K562 (cell line): ENCODE measurements around the gene SLC33A1. TPM values are rescaled to one million over a fixed set of nuclear protein-coding genes. Genes with fewer than 3 reads are reported as not detected.
A peak's percentile ranks its signal among the peaks of the same experiment; 100 is the strongest.

Experiments
- DPF2 ChIP-seq: fragments of 450-650 bp; IDR thresholded peaks from 2 replicates; pipeline ENCODE4 v1.6.1; 2016
- ESRRB ChIP-seq: fragments of 250-450 bp; sonication (Bioruptor Pico); IDR thresholded peaks from 2 replicates; pipeline ENCODE4 v1.5.0; 2020; ENCODE audit warnings: mild to moderate bottlenecking, moderate library complexity, borderline replicate concordance
- FOXA1 ChIP-seq: fragments of 450-650 bp; IDR thresholded peaks from 2 replicates; pipeline ENCODE4 v1.6.1; 2016; ENCODE audit warnings: mild to moderate bottlenecking, borderline replicate concordance
- GTF2E2 ChIP-seq: fragments of 200-800 bp; sonication (Bioruptor generic); IDR thresholded peaks from 2 replicates; pipeline ENCODE4 v1.6.1; 2016; ENCODE audit warnings: missing genetic modification characterization, missing compliant biosample characterization
- ILF3 ChIP-seq: fragments of 450-650 bp; IDR thresholded peaks from 2 replicates; pipeline ENCODE4 v1.6.1; 2018; ENCODE audit warnings: antibody characterized with exemption, mild to moderate bottlenecking, moderate library complexity, borderline replicate concordance
- MAZ ChIP-seq, 2 experiments: fragments of 450-650 bp in 1 of 2; sonication (generic) in 1 of 2; formaldehyde crosslinking; IDR thresholded peaks in 1 of 2; conservative IDR thresholded peaks in 1 of 2; 2 replicates each; pipeline versions ENCODE4 v1.4.0 to v1.5.0; 2020; ENCODE audit warnings: mild to moderate bottlenecking in 1 of 2, missing genetic modification reagents in 1 of 2
- MCM3 ChIP-seq: fragments of 450-650 bp; IDR thresholded peaks from 2 replicates; pipeline ENCODE4 v1.6.1; 2016
- MEF2D ChIP-seq: conservative IDR thresholded peaks from 2 replicates; pipeline ENCODE4 v1.6.1; 2016; ENCODE audit warnings: low read depth, missing genetic modification characterization, missing compliant biosample characterization
- MTA2 ChIP-seq: fragments of 450-650 bp; IDR thresholded peaks from 2 replicates; pipeline ENCODE4 v1.6.1; 2016; ENCODE audit warnings: low read depth
- NFRKB ChIP-seq: fragments of 450-650 bp; IDR thresholded peaks from 2 replicates; pipeline ENCODE4 v1.6.1; 2016; ENCODE audit warnings: low read depth
- NUFIP1 ChIP-seq: fragments of 450-650 bp; IDR thresholded peaks from 2 replicates; pipeline ENCODE4 v1.6.1; 2018; ENCODE audit not compliant: partially characterized antibody
- RAD21 ChIP-seq, 2 experiments: fragments of 250-450 bp in 1 of 2; fragments of 450-650 bp in 1 of 2; sonication (Bioruptor Pico) in 1 of 2; formaldehyde crosslinking in 1 of 2; IDR thresholded peaks in 1 of 2; conservative IDR thresholded peaks in 1 of 2; 2 replicates each; pipeline versions ENCODE4 v1.4.0 to v1.8.0; 2020 to 2022; ENCODE audit warnings: mild to moderate bottlenecking in 2 of 2, moderate library complexity in 1 of 2
- RUNX1 ChIP-seq: sonication (generic); IDR thresholded peaks from 2 replicates; pipeline ENCODE4 v1.6.1; 2016; ENCODE audit warnings: antibody characterized with exemption, low read depth
- TEAD4 ChIP-seq, 2 experiments: sonication (generic) in 1 of 2; formaldehyde crosslinking in 1 of 2; IDR thresholded peaks; 2 replicates each; pipeline versions ENCODE4 v1.6.1 to v1.8.0; 2012 to 2022; ENCODE audit warnings: borderline replicate concordance in 1 of 2, inconsistent platforms in 1 of 2, low read length in 1 of 2, mild to moderate bottlenecking in 1 of 2, missing genetic modification reagents in 1 of 2
- ZBTB7A ChIP-seq: IDR thresholded peaks from 2 replicates; pipeline ENCODE4 v1.6.1; 2011; ENCODE audit warnings: low read depth, mild to moderate bottlenecking, low read length, moderate library complexity, borderline replicate concordance; ENCODE audit not compliant: control insufficient read depth
- ZFP30 ChIP-seq: fragments of 250-450 bp; sonication (Bioruptor Pico); IDR thresholded peaks from 2 replicates; pipeline ENCODE4 v1.8.0; 2022; ENCODE audit warnings: moderate library complexity, mild to moderate bottlenecking, inconsistent platforms, borderline replicate concordance
- ZNF121 ChIP-seq: sonication (generic); formaldehyde crosslinking; conservative IDR thresholded peaks from 2 replicates; pipeline ENCODE4 v1.8.0; 2022; ENCODE audit warnings: missing genetic modification reagents
- ZNF175 ChIP-seq: fragments of 200-800 bp; sonication (Bioruptor generic); IDR thresholded peaks from 2 replicates; pipeline ENCODE4 v1.6.1; 2016; ENCODE audit warnings: low read depth, mild to moderate bottlenecking, missing genetic modification characterization, missing compliant biosample characterization
- polyA plus RNA-seq, 8 experiments: library from polyadenylated mRNA; depleted of rRNA in 4 of 8; stranded (reverse) in 5 of 8; unstranded in 3 of 8; fragments of >200 nt; fragmentation: Nextera tagmentation in 2 of 8; fragmentation: Illumina TruSeq in 1 of 8; extraction: Ambion mirVana in 2 of 8; extraction: Trizol in 1 of 8; gene quantifications; 2 replicates each; pipeline versions ENCODE4 v1.2.1 to v1.2.3, GENCODE V29; 2011 to 2014; ENCODE audit warnings: inconsistent platforms in 1 of 8, missing spikeins in 1 of 8
- total RNA-seq, 7 experiments: library from RNA; depleted of rRNA in 6 of 7; stranded (reverse); fragments of >200 nt in 6 of 7; fragmentation: Illumina TruSeq in 2 of 7; extraction: Trizol in 2 of 7; gene quantifications; 2 replicates each; pipeline versions ENCODE4 v1.2.1 to v1.2.3, GENCODE V29; 2011 to 2021; ENCODE audit warnings: low replicate concordance in 1 of 7
- TF ChIP-seq, protein P1 (sequence below): fragments of 450-650 bp; IDR thresholded peaks from 2 replicates; pipeline ENCODE4 v1.6.1; 2016; ENCODE audit warnings: antibody characterized with exemption
- TF ChIP-seq, protein P2 (sequence below): fragments of 250-450 bp; sonication (Bioruptor Pico); IDR thresholded peaks from 2 replicates; pipeline ENCODE4 v1.4.0; 2020; ENCODE audit warnings: borderline replicate concordance
- TF ChIP-seq, protein P3 (sequence below): sonication (generic); formaldehyde crosslinking; IDR thresholded peaks from 2 replicates; pipeline ENCODE4 v1.8.0; 2022; ENCODE audit warnings: missing genetic modification reagents, mild to moderate bottlenecking, borderline replicate concordance
- TF ChIP-seq, protein P4 (sequence below): fragments of 450-650 bp; formaldehyde crosslinking; IDR thresholded peaks from 2 replicates; pipeline ENCODE4 v1.4.0; 2022; ENCODE audit warnings: mild to moderate bottlenecking, moderate library complexity

Gene SLC33A1
- total and polyA plus RNA-seq, 9 of the 15 experiments (the other 6 are each of a cell fraction or from before 2014, with no cell fraction given): 6.2 to 26.8 (median 19.6) TPM

DNA sequence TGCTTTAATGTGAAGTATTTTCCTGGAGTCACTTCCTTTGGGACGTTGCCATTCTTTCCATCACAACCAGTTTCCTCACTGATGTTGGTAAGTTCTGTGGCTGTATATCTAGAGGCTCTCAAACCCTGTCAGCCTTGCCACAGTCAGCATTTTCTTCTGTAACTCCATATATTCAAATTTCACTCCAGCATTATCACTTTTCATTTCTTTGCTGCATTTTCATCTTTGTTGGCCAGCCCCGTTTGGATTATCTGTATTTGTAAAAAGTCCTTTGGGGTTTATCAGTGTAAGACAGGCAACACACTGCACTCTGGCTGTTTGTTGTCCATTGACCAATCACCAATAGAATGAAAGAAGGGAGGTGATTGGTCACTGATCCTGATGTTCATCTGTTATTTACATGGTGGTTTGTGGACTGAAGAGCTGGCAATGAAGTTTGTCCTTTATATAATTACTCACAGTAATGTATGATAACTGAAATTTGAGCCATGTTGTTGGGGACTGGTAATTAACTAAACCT is 36.5 kb upstream of the SLC33A1 start (continued):
- TF ChIP-seq, protein P1, sequence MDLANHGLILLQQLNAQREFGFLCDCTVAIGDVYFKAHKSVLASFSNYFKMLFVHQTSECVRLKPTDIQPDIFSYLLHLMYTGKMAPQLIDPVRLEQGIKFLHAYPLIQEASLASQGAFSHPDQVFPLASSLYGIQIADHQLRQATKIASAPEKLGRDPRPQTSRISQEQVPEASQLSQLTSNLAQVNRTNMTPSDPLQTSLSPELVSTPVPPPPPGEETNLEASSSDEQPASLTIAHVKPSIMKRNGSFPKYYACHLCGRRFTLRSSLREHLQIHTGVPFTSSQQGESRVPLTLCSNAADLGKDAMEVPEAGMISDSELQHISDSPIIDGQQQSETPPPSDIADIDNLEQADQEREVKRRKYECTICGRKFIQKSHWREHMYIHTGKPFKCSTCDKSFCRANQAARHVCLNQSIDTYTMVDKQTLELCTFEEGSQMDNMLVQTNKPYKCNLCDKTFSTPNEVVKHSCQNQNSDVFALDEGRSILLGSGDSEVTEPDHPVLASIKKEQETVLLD: no peak
- TF ChIP-seq TEAD4 (IDR thresholded peaks at IDR 0.05; ENCODE audit: low read length) (peak; percentile 92), TEAD4 (CRISPR knock-in tag; IDR thresholded peaks at IDR 0.05; ENCODE audit: borderline replicate concordance) (no peak), ZFP30 (CRISPR knock-in tag) (no peak), GTF2E2 (tag) (no peak; the same call in 1 of the 2 replicates), ZNF121 (CRISPR knock-in tag) (no peak), DPF2 (peak; percentile 96), MCM3 (no peak), FOXA1 (no peak), MEF2D (tag) (no peak), ILF3 (no peak), ZBTB7A (no peak), NFRKB (0 out of 2 replicates have a peak, but pooled peaks have one; percentile 24), RUNX1 (no peak), ESRRB (CRISPR knock-in tag) (no peak), RAD21 (CRISPR knock-in tag; conservative IDR thresholded peaks at IDR 0.05 in 1 of 2, IDR thresholded peaks at IDR 0.05 in 1 of 2) (no peak), NUFIP1 (no peak), ZNF175 (CRISPR knock-in tag) (no peak), MAZ (CRISPR knock-in tag; conservative IDR thresholded peaks at IDR 0.05 in 1 of 2, IDR thresholded peaks at IDR 0.05 in 1 of 2) (no peak), MTA2 (peak; percentile 79)
- TF ChIP-seq, protein P2, sequence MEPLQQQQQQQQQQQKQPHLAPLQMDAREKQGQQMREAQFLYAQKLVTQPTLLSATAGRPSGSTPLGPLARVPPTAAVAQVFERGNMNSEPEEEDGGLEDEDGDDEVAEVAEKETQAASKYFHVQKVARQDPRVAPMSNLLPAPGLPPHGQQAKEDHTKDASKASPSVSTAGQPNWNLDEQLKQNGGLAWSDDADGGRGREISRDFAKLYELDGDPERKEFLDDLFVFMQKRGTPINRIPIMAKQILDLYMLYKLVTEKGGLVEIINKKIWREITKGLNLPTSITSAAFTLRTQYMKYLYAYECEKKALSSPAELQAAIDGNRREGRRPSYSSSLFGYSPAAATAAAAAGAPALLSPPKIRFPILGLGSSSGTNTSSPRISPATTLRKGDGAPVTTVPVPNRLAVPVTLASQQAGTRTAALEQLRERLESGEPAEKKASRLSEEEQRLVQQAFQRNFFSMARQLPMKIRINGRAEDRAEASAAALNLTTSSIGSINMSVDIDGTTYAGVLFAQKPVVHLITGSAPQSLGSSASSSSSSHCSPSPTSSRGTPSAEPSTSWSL (CRISPR knock-in tag): no peak
- TF ChIP-seq, protein P3, sequence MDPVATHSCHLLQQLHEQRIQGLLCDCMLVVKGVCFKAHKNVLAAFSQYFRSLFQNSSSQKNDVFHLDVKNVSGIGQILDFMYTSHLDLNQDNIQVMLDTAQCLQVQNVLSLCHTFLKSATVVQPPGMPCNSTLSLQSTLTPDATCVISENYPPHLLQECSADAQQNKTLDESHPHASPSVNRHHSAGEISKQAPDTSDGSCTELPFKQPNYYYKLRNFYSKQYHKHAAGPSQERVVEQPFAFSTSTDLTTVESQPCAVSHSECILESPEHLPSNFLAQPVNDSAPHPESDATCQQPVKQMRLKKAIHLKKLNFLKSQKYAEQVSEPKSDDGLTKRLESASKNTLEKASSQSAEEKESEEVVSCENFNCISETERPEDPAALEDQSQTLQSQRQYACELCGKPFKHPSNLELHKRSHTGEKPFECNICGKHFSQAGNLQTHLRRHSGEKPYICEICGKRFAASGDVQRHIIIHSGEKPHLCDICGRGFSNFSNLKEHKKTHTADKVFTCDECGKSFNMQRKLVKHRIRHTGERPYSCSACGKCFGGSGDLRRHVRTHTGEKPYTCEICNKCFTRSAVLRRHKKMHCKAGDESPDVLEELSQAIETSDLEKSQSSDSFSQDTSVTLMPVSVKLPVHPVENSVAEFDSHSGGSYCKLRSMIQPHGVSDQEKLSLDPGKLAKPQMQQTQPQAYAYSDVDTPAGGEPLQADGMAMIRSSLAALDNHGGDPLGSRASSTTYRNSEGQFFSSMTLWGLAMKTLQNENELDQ: no peak
- TF ChIP-seq, protein P4, sequence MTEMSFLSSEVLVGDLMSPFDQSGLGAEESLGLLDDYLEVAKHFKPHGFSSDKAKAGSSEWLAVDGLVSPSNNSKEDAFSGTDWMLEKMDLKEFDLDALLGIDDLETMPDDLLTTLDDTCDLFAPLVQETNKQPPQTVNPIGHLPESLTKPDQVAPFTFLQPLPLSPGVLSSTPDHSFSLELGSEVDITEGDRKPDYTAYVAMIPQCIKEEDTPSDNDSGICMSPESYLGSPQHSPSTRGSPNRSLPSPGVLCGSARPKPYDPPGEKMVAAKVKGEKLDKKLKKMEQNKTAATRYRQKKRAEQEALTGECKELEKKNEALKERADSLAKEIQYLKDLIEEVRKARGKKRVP: no peak
